ENCODE data around the gene MUC5B. TPM values are rescaled to one million over a fixed set of nuclear protein-coding genes. Genes with fewer than 3 reads are reported as not detected.

The MUC5B gene
- total RNA-seq, 1 donor from 2014 or later = not detected

DNA sequence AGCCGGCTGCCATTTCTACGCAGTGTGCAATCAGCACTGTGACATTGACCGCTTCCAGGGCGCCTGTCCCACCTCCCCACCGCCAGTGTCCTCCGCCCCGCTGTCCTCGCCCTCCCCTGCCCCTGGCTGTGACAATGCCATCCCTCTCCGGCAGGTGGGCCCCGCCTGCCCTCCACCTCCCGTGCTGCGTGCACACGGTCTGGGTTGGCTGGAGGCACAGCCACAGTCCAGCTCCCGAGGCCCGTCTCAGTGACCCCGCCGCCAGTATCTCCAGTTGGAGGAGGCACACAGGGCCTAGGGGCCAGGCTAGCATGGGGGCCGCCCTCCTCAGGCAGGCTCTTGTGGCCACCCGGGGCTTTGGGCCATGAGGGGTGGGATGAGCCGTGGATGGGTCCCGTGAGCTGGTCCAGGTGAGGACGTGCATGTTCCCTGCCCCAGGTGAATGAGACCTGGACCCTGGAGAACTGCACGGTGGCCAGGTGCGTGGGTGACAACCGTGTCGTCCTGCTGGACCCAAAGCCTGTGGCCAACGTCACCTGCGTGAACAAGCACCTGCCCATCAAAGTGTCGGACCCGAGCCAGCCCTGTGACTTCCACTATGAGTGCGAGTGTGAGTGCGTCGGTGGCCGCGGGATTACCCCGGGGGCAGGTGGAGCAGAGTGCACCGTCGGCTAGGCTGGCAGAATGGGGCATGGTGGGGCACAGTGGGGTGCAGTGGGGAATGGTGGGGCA is 29.7 kb downstream of the MUC5B start:
- no peak for TF ChIP-seq EZH2phosphoT487 (IDR thresholded peaks at IDR 0.05)
- TF ChIP-seq, protein P1, sequence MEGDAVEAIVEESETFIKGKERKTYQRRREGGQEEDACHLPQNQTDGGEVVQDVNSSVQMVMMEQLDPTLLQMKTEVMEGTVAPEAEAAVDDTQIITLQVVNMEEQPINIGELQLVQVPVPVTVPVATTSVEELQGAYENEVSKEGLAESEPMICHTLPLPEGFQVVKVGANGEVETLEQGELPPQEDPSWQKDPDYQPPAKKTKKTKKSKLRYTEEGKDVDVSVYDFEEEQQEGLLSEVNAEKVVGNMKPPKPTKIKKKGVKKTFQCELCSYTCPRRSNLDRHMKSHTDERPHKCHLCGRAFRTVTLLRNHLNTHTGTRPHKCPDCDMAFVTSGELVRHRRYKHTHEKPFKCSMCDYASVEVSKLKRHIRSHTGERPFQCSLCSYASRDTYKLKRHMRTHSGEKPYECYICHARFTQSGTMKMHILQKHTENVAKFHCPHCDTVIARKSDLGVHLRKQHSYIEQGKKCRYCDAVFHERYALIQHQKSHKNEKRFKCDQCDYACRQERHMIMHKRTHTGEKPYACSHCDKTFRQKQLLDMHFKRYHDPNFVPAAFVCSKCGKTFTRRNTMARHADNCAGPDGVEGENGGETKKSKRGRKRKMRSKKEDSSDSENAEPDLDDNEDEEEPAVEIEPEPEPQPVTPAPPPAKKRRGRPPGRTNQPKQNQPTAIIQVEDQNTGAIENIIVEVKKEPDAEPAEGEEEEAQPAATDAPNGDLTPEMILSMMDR (IDR thresholded peaks at IDR 0.05) = no peak
- TF ChIP-seq EZH2 (IDR thresholded peaks at IDR 0.05) = no peak
- H4K20me1 ChIP-seq (ENCODE audit: low read depth) = no peaks in the 10 kb centered on the region
- no peaks in the 10 kb centered on the region for H3K36me3 Mint-ChIP-seq
- peaks cover 33% of the 10 kb centered on the region for H3K9me3 Mint-ChIP-seq
- H3K27me3 ChIP-seq = no peaks in the 10 kb centered on the region
- H3K27me3 Mint-ChIP-seq (ENCODE audit: insufficient read depth, low read depth) = peaks cover 8% of the 10 kb centered on the region
- no peak overlapping the region for H3K27ac Mint-ChIP-seq
- H3K9me3 ChIP-seq (ENCODE audit: low read depth) = no peaks in the 10 kb centered on the region
- no peaks in the 10 kb centered on the region for H3F3A ChIP-seq (ENCODE audit: low read depth)
- H3K79me2 ChIP-seq (ENCODE audit: low read depth) = no peaks in the 10 kb centered on the region
- no peaks in the 10 kb centered on the region for H3K36me3 ChIP-seq
- no peak overlapping the region for H3K4me3 ChIP-seq
- no peak overlapping the region for H3K9ac ChIP-seq
- no peaks in the 10 kb centered on the region for H3K4me1 ChIP-seq
- no peak for DNase-seq (ENCODE audit: low spot score)
- no peak overlapping the region for H3K4me3 Mint-ChIP-seq
- no peak overlapping the region for H2AFZ ChIP-seq (replicated peaks)
- no peak overlapping the region for H3K27ac ChIP-seq
- H3K4me2 ChIP-seq = no peak overlapping the region
- no peaks in the 10 kb centered on the region for H3K4me1 Mint-ChIP-seq

DNA sequence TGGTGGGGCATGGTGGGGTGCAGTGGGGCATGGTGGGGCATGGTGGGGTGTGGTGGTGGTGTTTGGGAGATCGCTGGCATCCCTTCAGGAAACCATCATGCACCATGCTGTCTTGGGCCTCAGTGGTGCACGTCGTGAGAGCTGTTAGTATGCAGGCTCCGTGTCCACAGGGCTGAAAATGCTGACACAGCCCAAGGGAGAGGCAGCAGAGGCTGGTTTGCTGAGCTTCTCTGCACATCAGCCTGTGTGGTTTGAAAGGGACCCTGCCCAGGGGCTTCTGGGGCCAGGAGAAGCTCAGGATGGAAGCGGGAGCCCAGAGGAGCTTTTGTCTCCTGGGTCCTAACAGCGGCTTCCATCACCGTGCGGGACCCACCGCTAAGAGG is 30.2 kb downstream of the MUC5B start:
- Histone ChIP-seq H3K4me3 (no peak overlapping the region), H3K9ac (no peak overlapping the region), H3K36me3 (no peaks in the 10 kb centered on the region), H3F3A (ENCODE audit: low read depth) (no peaks in the 10 kb centered on the region), H3K27ac (no peak overlapping the region), H4K20me1 (ENCODE audit: low read depth) (no peaks in the 10 kb centered on the region), H3K79me2 (ENCODE audit: low read depth) (no peaks in the 10 kb centered on the region), H3K4me1 (no peaks in the 10 kb centered on the region), H3K4me2 (no peak overlapping the region), H3K27me3 (no peaks in the 10 kb centered on the region), H3K9me3 (ENCODE audit: low read depth) (no peaks in the 10 kb centered on the region), H2AFZ (replicated peaks) (no peak overlapping the region)
- Mint-ChIP-seq H3K4me3 (no peak overlapping the region), H3K27me3 (ENCODE audit: insufficient read depth, low read depth) (peaks cover 8% of the 10 kb centered on the region), H3K27ac (no peak overlapping the region), H3K9me3 (peaks cover 33% of the 10 kb centered on the region), H3K36me3 (no peaks in the 10 kb centered on the region), H3K4me1 (no peaks in the 10 kb centered on the region)
- DNase-seq (ENCODE audit: low spot score) = no peak
- no peak for TF ChIP-seq EZH2 (IDR thresholded peaks at IDR 0.05)
- TF ChIP-seq EZH2phosphoT487 (IDR thresholded peaks at IDR 0.05) = no peak
- TF ChIP-seq, protein P1 (IDR thresholded peaks at IDR 0.05) = no peak

DNA sequence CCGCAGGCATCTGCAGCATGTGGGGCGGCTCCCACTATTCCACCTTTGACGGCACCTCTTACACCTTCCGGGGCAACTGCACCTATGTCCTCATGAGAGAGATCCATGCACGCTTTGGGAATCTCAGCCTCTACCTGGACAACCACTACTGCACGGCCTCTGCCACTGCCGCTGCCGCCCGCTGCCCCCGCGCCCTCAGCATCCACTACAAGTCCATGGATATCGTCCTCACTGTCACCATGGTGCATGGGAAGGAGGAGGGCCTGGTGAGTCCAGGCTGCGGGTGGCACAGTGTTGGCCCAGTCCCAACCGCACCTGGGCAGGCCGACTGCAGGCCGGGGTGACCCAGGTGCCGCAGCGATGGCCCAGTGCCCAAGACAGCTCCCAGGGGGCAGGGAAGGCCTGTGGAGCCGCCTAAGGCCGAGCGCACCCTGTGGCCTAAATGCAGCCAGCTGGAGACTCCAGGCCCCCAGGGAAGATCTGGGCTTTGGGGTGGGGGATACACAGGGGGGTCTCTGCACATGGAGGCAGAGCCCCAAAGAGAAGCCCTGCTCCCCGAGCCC is 31.3 kb downstream of the MUC5B start:
- H3K27ac ChIP-seq = no peak overlapping the region
- DNase-seq (ENCODE audit: low spot score) = no peak
- peaks cover 29% of the 10 kb centered on the region for H3K9me3 Mint-ChIP-seq
- no peaks in the 10 kb centered on the region for H3K9me3 ChIP-seq (ENCODE audit: low read depth)
- H3K27me3 Mint-ChIP-seq (ENCODE audit: insufficient read depth, low read depth) = peaks cover 6% of the 10 kb centered on the region
- no peaks in the 10 kb centered on the region for H3K36me3 ChIP-seq
- no peaks in the 10 kb centered on the region for H3F3A ChIP-seq (ENCODE audit: low read depth)
- no peak overlapping the region for H3K4me3 Mint-ChIP-seq
- TF ChIP-seq EZH2phosphoT487 (IDR thresholded peaks at IDR 0.05) (no peak), EZH2 (IDR thresholded peaks at IDR 0.05) (no peak)
- TF ChIP-seq, protein P1 (IDR thresholded peaks at IDR 0.05) = no peak
- no peaks in the 10 kb centered on the region for H3K79me2 ChIP-seq (ENCODE audit: low read depth)
- no peaks in the 10 kb centered on the region for H3K4me1 Mint-ChIP-seq
- no peaks in the 10 kb centered on the region for H3K27me3 ChIP-seq
- no peaks in the 10 kb centered on the region for H4K20me1 ChIP-seq (ENCODE audit: low read depth)
- H3K4me1 ChIP-seq = no peaks in the 10 kb centered on the region
- no peak overlapping the region for H2AFZ ChIP-seq (replicated peaks)
- no peak overlapping the region for H3K4me3 ChIP-seq
- H3K27ac Mint-ChIP-seq = no peak overlapping the region
- no peak overlapping the region for H3K9ac ChIP-seq
- no peaks in the 10 kb centered on the region for H3K36me3 Mint-ChIP-seq
- H3K4me2 ChIP-seq = no peak overlapping the region

All from neural progenitor cell (in vitro differentiated cells).